Hematopoietic multipotent progenitor cell treated with erythropoietin and hydrocortisone succinate and interleukin-3 and kit ligand, for 15 days (in vitro differentiated cells): Measurements from ENCODE around the gene SLC17A2.

Source experiments
- DNase-seq: peaks from one replicate; pipeline ENCODE4 v3.0.0-alpha.2; 2015; ENCODE audit warnings: low spot score

Gene SLC17A2

DNA sequence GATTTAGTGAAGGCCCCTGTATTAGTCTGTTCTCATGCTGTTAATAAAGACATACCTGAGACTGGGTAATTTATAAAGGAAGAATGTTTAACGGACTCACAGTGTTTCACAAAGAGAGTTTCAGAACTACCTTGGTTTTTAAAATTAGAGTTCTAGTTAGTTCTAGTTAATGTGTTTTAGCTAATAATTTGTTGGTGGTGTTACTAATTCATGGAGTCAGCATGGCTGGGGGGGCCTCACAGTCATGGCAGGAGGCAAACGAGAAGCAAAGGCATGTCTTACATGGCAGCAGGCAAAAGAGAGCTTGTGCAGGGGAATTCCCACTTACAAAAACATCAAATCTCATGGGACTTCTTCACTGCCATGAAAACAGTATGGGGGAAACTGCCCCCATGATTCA is 44.4 kb downstream of the SLC17A2 start:
- DNase-seq, result no peak

DNA sequence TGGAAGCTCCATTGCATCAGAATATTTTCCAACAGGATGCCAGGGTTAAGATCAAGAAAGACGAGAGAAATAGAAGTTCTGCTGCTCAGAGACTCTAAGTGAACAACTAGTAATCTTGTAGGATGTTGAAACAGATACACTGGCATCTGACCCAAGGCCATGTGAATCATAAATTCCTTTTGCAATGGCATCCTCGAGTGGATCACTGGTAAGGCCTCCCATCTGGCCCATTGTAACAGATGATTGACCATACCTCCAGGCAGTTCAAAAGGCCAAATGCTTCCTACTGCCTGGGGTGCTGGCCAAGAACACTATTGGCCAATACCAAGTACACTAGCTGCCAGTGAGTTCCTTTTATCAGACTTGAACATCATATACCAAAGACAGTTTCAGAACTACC is 46.5 kb downstream of the SLC17A2 start:
- DNase-seq, result no peak

DNA sequence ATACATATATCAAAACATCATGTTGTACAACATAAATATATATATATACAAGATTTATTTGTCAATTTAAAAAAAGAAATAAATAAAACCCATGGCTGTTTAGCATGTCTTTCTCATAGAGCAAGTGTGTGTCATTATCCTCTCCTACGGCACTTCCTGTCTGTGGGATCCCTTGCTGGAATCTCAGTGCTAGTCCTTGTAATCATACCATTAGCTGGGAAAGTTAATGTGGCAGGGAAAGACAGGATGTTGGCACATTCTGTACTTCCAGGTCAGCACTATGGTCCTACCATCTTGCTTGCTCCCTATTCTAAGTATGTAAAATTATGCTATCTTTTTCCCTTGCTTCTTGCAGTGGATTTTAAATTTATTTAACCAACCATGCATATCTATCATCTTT is 47.0 kb downstream of the SLC17A2 start:
- no peak for DNase-seq

DNA sequence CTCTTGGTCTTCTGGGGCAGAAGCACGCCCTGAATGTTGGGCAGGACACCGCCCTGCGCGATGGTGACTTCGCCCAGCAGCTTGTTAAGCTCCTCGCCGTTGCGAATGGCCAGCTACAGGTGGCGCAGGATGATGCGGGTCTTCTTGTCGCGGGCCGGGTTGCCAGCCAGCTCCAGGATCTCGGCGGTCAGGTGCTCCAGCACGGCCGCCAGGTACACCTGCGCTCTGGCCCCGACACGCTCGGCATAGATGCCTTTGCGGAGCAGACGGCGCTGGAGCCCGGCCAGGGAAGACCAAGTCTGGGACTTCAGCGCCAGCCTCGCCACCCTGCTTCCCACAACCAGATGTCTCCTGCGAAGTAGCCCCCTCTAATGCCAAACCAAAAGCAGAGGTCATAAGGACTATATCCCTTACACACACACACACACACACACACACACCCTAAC is 48.4 kb downstream of the SLC17A2 start:
- peak; percentile 23 for DNase-seq

DNA sequence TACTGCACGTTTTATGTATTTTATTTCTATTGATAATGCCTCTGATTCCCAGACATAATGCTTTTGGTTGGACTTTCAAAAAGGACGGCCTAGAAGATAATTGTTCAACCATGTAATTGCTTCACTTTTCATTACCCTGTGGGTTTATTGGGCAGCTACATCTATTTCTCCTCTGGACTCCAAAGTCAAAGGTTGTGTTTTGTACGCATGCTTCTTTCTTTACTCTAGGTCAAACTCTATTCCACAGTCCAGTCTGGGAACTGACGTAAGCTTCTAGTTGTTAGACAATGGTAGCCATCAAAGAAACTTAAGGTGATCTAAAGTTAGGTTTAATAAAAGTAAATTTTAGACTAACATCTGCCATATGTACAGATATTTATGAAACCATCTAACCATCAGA is 49.9 kb downstream of the SLC17A2 start:
- DNase-seq, result no peak

DNA sequence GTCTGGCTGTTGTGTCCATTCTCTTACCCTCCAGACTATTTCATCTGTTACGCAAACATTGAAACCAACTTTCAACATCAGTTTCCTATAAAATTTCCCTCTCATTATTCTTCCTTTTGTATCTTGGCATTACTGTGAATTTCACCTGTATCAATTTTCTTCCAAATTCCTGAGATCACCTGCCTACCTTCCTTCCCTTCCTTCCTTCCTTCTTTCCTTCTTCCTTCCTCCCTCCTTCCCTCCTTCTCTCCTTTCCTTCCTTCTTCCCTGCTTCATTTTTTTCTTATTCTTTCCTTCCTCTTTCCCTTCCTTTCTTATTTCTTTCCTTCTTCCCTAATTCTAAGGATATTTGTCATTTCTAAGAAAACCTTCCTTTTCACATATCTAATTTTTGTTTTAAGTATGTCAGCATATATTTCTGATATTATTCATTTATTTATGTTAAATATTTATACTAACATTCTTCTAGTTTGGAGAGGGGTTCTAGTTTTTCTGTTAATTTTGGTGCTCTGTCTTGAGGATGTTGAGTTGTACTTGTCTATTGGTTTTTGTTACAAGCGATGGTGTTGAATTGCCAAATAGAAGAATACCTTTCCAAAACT is 51.7 kb downstream of the SLC17A2 start:
- no peak for DNase-seq

DNA sequence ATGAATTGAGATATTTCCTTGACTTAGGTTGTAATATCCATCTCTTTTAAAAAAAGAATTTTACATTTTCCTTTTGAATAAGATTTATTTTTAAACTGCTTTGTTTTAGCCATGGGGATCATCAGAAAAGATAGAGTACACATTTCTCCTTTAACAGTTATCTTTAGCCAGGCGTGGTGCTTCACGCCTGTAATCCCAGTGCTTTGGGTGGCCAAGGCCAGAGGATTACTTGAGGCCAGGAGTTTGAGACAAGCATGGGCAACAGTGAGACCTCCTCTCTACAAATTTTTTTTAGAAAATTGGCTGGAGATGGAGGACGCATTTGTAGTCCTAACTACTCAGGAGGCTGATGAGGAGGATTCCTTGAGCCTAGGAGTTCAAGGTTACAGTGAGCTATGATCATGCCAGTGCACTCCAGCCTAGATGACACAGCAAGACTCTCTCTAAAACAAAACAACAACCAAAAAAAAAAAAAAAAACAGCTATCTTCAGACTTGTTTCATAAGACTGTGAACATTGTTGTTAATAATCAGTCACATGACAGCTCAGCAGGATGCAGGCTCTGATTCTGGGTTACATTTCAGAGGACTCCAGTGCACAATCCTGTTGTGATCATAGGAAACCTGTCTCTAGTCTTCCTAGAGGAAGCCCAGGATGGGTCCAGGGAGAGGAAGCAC is 54.4 kb downstream of the SLC17A2 start:
- DNase-seq, result no peak

DNA sequence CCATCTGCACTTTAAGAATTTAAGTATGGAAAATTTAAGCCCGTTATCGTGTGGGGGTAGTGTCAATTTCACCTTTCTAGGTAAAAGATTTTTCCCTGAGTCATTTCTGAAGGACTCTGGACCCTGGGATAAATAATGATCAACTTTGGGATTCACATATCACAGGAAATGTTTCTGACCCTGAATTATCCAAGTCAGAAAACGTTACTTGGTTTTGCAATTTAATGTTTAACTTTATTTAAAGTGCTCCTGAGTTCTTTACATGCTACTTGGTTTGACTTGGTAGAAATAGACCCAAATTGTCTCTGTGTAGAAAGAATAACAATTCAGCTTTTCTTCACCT is 55.0 kb downstream of the SLC17A2 start:
- DNase-seq, result no peak

DNA sequence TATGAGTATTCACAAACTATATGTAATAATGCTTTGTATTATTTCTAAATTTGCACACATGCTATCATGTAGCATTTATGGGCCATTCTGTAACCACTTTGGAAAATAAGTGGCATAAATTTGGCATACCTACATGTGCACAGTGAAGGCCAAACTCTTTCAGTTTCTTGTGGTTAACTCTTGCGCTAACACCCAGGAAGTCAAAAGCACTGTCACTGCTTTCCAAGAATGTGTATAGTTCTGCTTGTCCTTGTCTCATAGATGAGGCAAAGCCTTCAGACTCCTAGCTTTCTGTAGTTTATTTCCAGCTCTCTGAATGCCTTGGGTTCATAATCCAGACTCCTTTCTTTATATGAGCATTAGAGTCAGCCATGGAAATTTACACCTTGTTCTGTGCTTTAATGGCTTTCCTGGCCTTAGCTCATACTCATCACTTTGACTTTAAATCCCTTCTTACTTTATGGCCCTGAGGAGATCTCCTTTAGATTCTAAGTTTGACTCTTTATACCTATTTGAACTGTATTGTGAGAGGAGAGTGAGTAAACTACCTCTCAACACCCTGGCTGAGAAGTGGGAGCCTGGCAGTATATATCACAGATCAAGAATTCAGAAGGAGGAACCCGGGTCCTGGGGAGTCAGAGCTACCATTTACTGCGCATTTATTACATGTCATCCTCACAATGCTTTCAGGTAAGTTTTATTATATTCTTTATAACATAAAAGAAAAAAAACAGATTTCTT is 55.5 kb downstream of the SLC17A2 start:
- DNase-seq, result no peak

DNA sequence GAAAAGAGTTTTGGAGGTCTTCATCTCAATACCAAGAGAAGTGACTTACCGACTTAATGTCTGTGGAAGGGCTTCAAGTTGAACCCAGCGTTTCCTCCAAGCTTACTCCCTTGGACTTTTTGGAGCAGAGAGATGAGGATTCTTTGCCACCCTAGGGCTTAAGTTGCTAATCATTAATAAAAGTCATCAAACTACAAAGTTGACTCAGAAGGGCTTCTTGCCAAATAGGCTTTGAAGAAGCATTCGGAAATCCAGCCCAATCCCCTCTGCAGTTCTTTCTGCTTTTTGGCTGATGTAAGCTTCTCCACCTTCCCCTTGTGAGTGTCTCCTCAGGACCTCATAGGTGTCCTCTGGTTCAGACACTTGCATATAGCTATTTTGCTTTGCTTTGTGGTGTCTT is 56.4 kb downstream of the SLC17A2 start, which contains the start of gene SLC17A3:
Gene SLC17A3, minus strand, starts transcription at position 126 of the 400 bp plus-strand sequence. CDS start 5,856 bp downstream, outside the sequence.
- no peak for DNase-seq

DNA sequence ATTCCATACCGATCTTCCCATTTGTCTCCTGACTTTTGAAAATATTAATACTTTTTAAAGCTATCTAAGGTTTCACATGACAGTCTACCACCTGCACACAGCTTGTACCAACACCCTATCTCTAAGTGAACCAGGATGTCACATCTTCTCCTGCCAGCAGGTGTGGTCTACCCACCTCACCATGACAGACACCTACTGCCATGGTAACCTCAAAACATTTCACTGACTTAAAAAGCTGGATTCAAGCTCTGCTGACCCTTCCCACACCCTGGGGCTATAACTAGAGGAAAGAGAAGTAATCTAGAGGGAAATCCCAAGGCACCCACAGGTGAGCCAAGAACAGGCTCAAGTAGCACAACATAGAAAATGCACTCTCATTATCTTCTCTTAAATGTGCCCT is 57.7 kb downstream of the SLC17A2 start:
- no peak for DNase-seq

DNA sequence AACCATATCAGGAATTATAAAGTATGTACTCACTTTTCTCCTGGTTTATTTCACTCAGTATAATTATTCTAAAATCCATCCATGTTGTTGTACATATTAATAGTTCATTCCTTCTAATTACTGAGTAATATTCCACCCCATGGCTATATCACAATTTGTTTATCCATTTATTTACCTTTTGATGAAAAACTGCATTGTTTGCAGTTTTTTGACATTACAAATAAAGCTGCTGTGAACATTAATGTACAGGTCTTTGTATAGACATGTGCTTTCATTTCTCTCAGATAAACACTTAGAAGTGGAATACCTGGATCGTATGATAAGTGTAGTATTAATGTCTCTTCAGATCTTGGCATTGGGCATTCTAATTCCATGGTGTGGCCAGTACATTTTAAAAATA is 60.7 kb downstream of the SLC17A2 start:
- no peak for DNase-seq

DNA sequence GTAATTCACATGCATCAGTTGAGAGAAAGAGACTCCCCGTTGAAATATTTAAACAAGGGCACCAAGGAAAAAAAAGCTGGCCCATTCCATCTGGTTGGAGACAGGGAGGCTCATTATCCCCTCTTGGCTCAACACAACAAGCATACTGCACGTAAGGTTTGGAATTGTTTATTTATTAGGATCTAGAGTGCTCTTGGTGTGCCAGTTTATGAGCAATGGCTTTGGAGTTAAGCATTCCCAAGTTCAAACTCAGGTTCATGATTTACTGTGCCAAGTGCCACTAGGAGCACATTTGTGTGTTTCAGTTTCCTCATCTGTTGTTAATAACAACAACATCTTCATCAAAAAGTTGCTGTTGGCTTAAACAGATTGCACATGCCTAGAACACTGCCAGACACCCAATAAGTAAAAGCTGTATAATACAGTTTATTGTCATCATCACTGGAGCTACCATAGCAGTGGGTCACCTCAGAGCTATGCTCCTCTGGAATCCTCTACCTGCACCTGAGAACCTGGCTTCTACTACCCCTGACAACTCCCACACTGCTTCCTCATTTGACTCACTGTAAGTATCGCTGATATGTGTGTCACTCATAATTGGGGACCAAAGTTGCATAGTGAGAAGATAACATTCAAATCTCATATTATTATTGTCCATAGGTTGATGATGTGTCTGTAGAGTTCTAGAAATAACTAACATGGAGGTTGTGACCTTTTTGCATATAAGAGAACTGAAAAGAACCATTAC is 61.9 kb downstream of the SLC17A2 start:
- no peak for DNase-seq

DNA sequence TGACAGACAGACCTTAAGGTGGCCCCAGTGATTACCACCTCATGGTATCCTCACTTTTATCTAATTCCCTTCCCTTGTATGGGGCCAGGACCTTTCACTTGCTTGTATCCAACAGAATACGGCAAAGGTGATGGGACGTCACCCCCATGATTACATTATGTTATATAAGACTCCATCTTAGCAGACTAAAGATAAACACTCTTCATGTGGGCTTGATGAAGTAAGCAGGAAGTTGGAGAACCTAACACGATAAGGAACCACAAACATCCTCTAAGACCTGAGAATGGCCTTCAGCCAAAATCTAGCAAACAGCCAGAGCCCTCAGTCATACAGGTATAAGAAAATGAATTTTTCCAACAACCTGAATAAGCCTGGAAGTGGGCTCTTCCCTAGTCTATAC is 64.5 kb downstream of the SLC17A2 start:
- DNase-seq, result no peak

DNA sequence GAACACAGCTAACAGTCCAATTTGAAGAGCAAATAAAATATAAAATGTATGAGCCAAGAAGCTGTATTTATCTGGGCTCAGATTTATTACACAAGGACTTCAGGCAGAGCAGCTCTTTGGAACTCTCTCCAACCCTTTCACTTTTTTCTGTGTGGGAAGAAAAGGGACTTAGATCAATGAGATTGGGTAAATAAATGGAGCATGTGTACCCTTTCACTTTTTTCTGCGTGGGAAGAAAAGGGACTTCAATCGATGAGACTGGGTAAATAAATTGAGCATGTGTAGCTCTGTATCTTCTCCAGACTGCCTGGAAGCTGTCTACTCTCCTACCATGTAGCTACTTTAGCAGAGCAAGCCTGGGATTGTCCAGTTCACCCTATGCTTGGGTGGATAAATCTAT is 67.1 kb downstream of the SLC17A2 start:
- no peak for DNase-seq
